ENCODE measurements around the gene ERBB4. TPM values are rescaled to one million over a fixed set of nuclear protein-coding genes. Genes with fewer than 3 reads are reported as not detected.

ERBB4 gene
- total RNA-seq, 1 experiment from 2014 or later: 2.9 TPM

GRCh38 chr2:212098966-212099365 lies 439.6 kb downstream of the ERBB4 start:
- intact Hi-C loops (cut with micrococcal nuclease; ENCODE audit: unreplicated experiment): no loop called here
- BruUV-seq (replicated peaks): no TSS peak
- no peaks in the 10 kb centered on the region for H3K27me3 Mint-ChIP-seq (ENCODE audit: unreplicated experiment)
- H3K9me3 Mint-ChIP-seq (ENCODE audit: low read depth, unreplicated experiment): no peaks in the 10 kb centered on the region
- H3K4me3 Mint-ChIP-seq (ENCODE audit: low read depth, unreplicated experiment): no peak overlapping the region
- H3K27ac Mint-ChIP-seq (ENCODE audit: unreplicated experiment): no peak overlapping the region
- DNase-seq: no peak
- H3K4me1 Mint-ChIP-seq (ENCODE audit: low read depth, unreplicated experiment): no peaks in the 10 kb centered on the region
- TF ChIP-seq, protein P1, sequence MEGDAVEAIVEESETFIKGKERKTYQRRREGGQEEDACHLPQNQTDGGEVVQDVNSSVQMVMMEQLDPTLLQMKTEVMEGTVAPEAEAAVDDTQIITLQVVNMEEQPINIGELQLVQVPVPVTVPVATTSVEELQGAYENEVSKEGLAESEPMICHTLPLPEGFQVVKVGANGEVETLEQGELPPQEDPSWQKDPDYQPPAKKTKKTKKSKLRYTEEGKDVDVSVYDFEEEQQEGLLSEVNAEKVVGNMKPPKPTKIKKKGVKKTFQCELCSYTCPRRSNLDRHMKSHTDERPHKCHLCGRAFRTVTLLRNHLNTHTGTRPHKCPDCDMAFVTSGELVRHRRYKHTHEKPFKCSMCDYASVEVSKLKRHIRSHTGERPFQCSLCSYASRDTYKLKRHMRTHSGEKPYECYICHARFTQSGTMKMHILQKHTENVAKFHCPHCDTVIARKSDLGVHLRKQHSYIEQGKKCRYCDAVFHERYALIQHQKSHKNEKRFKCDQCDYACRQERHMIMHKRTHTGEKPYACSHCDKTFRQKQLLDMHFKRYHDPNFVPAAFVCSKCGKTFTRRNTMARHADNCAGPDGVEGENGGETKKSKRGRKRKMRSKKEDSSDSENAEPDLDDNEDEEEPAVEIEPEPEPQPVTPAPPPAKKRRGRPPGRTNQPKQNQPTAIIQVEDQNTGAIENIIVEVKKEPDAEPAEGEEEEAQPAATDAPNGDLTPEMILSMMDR (IDR thresholded peaks at IDR 0.05; ENCODE audit: unreplicated experiment): no peak
- no peaks in the 10 kb centered on the region for H3K36me3 Mint-ChIP-seq (ENCODE audit: insufficient read depth, unreplicated experiment)
- CTCF ChIA-PET: interaction anchor here (0.7 kb wide), 1 partner anchor 16 kb away, joined by 3 read pairs; no protein-coding TSS in a partner anchor

GRCh38 chr2:212097001-212097400 lies 441.6 kb downstream of the ERBB4 start:
- no peaks in the 10 kb centered on the region for H3K36me3 Mint-ChIP-seq (ENCODE audit: insufficient read depth, unreplicated experiment)
- H3K27ac Mint-ChIP-seq (ENCODE audit: unreplicated experiment): no peak overlapping the region
- no peaks in the 10 kb centered on the region for H3K9me3 Mint-ChIP-seq (ENCODE audit: low read depth, unreplicated experiment)
- no peaks in the 10 kb centered on the region for H3K27me3 Mint-ChIP-seq (ENCODE audit: unreplicated experiment)
- no peak for DNase-seq
- no TSS peak for BruUV-seq (replicated peaks)
- CTCF ChIA-PET: interaction anchor here (0.6 kb wide), 1 partner anchor 1498 kb away, joined by 3 read pairs; no protein-coding TSS in a partner anchor
- intact Hi-C loops (cut with micrococcal nuclease; ENCODE audit: unreplicated experiment): no loop called here
- no peaks in the 10 kb centered on the region for H3K4me1 Mint-ChIP-seq (ENCODE audit: low read depth, unreplicated experiment)
- TF ChIP-seq, protein P1 (IDR thresholded peaks at IDR 0.05; ENCODE audit: unreplicated experiment): no peak
- no peak overlapping the region for H3K4me3 Mint-ChIP-seq (ENCODE audit: low read depth, unreplicated experiment)

GRCh38 chr2:212089873-212090272 lies 448.7 kb downstream of the ERBB4 start:
- no peaks in the 10 kb centered on the region for H3K36me3 Mint-ChIP-seq (ENCODE audit: insufficient read depth, unreplicated experiment)
- no peak overlapping the region for H3K4me3 Mint-ChIP-seq (ENCODE audit: low read depth, unreplicated experiment)
- BruUV-seq (replicated peaks): no TSS peak
- no peaks in the 10 kb centered on the region for H3K9me3 Mint-ChIP-seq (ENCODE audit: low read depth, unreplicated experiment)
- intact Hi-C loops (cut with micrococcal nuclease; ENCODE audit: unreplicated experiment): no loop called here
- no peak overlapping the region for H3K27ac Mint-ChIP-seq (ENCODE audit: unreplicated experiment)
- no peak for DNase-seq
- TF ChIP-seq, protein P1 (IDR thresholded peaks at IDR 0.05; ENCODE audit: unreplicated experiment): no peak
- no peaks in the 10 kb centered on the region for H3K27me3 Mint-ChIP-seq (ENCODE audit: unreplicated experiment)
- no peaks in the 10 kb centered on the region for H3K4me1 Mint-ChIP-seq (ENCODE audit: low read depth, unreplicated experiment)
- CTCF ChIA-PET: no interaction called here

- no peak for DNase-seq
- no peak overlapping the region for H3K27ac Mint-ChIP-seq (ENCODE audit: unreplicated experiment)
- H3K9me3 Mint-ChIP-seq (ENCODE audit: low read depth, unreplicated experiment): no peaks in the 10 kb centered on the region
- H3K36me3 Mint-ChIP-seq (ENCODE audit: insufficient read depth, unreplicated experiment): no peaks in the 10 kb centered on the region
- BruUV-seq (replicated peaks): no TSS peak
- CTCF ChIA-PET: no interaction called here
- no peaks in the 10 kb centered on the region for H3K4me1 Mint-ChIP-seq (ENCODE audit: low read depth, unreplicated experiment)
- H3K4me3 Mint-ChIP-seq (ENCODE audit: low read depth, unreplicated experiment): no peak overlapping the region
- intact Hi-C loops (cut with micrococcal nuclease; ENCODE audit: unreplicated experiment): no loop called here
- TF ChIP-seq, protein P1 (IDR thresholded peaks at IDR 0.05; ENCODE audit: unreplicated experiment): no peak
- no peaks in the 10 kb centered on the region for H3K27me3 Mint-ChIP-seq (ENCODE audit: unreplicated experiment)
Measured at GRCh38 chr2:212088353-212088752, 450.2 kb downstream of the ERBB4 start.

Data from Calu3 (cell line).